DLD1 (cell line): ENCODE data around the gene CDK15.
"Not testable (repeated sequence)": the region's sequence is repeated elsewhere in the genome, so short reads cannot be mapped to it uniquely, and the experiment has no call there.

Source experiments
- in situ Hi-C: cut with HindIII; loops from 2 replicates; pipeline ENCODE4 v1.10.0; 2017; ENCODE audit warnings: low sequenced_read_pairs

The CDK15 gene

DNA sequence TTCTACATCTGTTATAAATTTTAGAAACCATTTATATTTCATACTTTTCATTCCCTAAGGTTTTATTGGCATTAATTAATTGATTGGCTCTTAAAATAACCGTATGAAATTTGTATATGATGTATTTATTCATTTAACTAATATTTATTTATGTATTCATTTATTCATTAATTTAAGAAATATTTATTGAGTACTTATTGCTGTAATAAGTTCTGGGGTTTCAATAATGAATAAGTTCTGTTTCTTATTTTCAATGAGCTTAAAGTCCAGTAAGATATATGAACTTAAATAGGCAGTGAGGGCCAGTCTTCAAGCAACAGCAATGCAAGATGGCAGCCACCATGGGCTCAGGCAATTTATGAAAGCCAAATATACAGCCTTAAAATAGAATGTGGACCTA is 17.9 kb downstream of the CDK15 start:
- in situ Hi-C loops = no loop called here

DNA sequence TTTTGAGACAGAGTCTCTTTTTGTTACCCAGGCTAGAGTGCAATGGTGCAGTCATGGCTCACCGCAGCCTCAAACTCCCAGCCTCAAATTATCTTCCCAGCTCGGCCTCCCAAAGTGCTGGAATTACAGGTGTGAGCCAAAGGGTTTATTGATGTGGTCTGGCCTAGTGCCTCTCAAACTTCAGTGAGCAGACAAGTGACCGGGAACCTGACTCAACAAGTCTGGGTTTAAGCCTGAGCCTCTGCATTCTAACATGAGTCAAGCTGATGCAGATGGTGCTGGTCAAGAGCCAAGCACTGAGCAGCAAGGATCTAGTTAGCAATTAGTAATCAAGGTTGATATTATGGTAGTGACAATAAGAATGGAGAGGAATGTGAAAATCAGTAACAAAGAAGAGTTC is 21.3 kb downstream of the CDK15 start:
- in situ Hi-C loops = no loop called here

DNA sequence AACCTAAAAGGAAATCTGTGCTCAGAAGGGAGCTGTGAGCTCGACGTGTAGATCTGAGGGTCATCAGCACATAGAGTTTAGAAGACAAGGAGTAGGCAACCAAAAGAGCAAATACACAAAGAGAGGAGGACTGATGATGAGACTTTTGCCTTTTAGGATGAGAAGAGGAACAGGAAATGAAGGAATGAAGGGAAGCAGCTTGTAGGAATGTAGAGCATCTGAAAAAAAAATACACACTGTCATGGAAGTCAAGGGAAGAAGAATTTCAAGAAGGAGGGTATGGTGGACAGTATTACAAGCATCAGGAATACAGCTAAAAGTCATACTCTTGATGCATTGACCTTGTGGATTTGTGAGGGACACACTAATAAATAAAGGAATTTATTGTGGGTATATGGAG is 21.9 kb downstream of the CDK15 start:
- in situ Hi-C loops = no loop called here

DNA sequence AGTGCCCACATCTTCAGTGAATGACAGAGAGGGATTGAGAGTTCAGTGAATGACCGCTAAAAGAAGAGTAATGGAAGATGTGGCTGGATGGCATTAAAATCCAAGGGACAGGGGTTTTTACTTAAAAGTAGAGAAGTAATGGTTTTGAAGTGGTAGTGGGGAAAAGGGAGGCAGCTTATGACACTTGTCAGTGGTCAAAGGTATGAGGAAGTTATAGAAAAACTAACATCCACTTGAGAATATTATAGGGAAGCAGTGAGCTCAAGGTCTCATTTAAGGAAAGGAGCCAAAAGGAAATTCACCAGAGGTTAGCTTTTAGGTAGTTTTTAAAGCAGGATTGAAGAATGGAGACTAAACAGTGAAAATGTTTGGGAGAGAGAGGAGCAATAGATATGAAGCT is 24.3 kb downstream of the CDK15 start:
- in situ Hi-C loops = no loop called here

DNA sequence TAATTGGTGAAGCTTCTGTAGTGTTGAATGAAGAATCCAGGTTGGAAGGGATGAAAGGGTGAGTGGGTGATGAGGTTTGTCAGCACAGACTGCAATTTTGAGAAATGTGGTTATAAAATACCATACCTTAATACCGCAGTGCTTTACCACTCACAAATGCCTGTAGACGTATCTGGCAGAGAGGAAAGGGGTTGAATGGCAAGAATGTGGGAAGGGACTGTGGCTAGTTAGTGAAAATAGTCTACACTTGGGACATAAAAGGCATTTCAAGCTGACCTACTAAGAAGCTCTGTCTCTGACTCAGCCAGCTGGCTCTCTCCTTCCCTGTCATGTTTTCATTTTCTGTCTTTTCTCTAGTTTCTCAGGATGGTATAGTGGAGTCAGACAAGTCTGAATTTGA is 25.1 kb downstream of the CDK15 start:
- in situ Hi-C loops = no loop called here

DNA sequence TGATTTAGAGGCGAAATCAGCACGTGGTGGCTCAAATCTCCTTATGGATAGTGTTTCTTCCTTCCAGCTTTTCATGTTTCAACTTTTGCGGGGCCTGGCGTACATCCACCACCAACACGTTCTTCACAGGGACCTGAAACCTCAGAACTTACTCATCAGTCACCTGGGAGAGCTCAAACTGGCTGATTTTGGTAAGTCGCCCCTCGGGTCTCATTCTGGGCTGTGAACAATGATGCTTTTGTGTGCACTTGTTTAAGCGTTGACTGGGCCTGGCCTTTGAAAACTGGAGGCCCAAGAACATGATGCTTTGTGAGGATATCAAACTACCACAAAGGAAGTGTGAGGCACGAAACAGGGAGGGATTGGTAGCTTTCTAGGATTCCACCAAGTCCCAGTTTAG is 27.4 kb downstream of the CDK15 start:
- in situ Hi-C loops = no loop called here

DNA sequence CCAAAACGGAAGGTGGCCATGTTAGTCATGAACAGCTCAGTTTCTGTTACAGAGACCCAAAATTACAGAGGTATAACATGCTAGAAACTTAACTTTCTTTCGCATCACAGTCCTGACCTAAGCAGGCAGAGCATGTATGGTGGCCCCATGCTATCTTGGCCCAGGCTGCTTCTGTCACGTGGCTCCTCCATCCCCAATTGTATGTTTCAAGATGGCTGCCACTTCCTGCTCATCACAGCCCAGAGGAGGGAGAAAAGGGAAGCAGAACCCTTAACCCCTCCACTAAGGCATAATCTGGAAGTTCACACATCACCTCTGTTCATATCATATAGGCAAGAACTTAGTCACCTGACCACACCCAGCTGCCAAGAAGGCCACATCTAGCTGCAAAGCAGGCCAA is 28.7 kb downstream of the CDK15 start:
- in situ Hi-C loops = no loop called here

DNA sequence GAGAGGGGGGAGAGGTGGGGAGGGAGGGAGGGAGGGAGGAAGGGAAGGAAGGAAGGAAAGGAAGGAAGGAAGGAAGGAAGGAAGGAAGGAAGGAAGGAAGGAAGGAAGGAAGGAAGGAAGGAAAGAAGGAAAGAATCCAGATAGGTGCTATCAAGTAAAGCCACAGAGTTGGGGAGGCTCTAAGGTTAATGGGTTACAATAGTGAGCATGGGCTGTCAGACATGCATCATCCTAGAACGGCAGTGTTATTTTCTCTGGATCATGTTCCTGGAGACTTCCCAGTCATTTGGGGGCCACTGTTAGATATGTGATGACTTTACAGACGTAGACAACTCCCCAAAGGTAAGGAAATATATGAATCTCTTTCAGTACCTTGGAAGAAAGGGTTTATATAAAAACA is 31.1 kb downstream of the CDK15 start:
- in situ Hi-C loops = no loop called here

DNA sequence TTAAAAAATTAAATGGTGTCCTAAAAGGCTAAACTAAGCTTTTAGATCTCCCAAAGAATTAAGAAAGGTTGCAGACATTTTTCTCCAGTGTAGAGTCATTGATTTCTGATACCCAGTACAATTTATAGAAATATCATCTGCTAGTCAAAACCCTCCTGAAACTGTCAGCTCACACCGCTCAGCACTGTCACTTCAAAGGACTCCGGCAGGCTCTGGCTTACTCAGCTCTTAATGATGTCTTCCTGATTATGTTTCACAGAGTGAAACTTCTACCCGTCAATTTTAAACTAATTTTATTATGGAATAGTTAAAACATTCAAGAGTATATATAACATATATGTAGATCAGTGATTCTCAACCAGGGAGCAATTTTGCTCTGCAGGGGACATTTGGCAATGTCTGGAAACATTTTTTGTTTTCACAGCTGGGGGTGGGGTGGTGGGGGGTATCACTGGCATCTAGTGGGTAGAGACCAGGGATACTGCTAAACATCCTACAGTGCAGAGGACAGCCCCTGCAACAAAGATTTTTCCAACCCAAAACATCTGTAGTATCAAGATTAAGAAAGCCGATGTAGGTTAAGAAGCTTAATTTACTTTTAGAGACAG is 31.6 kb downstream of the CDK15 start:
- in situ Hi-C loops = no loop called here

DNA sequence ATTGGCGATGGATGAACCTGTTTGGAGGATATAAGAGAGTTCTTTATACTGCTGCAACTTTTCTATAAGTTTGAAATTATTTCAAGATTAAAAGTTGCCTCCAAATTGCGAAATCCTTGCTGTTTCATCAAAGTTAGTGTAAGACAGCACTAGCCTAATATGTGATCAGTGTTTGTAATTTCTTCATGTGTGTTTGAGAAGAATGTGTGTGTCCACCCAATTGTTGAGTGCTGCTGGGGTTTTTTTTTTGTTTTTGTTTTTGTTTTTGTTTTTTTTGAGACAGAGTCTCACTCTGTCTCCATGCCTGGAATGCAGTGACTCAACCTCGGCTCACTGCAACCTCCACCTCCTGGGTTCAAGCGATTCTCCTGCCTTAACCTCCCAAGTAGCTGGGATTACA is 33.4 kb downstream of the CDK15 start:
- in situ Hi-C loops = no loop called here

DNA sequence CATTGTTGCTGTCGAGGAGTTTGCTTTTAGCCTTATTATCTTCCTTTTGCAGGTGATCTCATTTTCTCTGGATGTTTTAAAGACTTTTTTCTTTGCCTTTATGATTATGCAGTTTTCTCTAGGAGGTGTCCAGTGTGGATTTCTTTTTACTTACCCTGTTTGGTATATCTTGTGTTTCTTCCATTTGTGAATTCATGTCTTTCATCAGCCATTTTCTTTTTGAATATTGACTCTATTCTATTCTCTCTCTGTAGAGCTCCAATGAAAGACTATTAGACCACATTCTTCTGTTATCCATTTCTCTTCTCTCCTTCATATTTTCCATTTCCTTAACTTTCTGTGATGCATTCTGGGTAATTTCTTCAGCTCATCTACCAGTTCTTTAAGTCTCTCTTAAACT is 34.4 kb downstream of the CDK15 start:
- in situ Hi-C loops = no loop called here

DNA sequence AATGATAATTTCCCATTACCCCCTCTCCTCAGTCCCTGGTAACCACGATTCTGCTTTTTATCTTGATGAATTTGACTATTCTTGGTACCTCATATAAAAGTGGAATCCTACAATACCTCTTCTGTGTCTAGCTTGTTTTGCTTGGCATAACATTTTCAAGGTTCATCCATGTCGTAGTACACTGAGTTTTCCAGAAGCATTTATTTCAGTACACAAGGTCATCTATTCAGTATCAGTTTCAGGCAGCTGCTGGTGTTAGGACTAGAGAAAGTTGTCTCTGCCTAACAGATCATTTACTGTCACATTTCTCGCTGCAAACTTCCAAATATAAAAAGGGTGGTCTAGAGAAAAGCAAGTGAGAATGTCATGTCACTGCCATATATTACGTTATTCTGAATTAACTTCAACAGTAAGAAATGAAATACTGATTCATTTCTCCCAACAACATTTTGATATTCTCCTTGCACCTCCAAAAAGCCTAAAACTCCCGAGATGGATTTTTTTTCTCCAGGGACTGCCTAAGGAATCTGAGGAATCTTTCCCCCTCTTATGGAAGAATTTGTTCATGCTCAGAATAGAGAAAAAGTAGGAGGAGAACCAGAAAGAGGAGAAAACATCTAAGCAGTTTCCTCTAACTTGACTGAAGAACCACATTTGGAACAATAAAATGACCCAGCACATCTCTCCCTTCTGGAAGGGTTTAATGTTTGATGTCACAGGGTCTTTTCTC is 36.0 kb downstream of the CDK15 start:
- in situ Hi-C loops = no loop called here

DNA sequence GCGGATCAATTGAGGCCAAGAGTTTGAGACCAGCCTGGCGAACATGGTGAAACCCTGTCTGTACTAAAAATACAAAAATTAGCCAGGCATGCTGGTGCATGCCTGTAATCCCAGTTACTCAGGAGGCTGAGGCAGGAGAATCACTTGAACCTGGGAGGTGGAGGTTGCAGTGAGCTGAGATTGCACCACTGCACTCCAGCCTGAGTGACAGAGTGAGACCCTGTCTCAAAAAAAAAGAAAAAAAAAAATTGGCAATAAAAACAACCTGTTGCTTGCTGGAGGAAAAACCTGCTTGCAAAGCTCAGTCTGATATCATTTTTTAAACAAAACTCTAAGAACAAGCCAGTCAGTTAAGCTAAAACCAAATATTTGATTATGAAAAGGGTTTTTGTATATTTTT is 38.6 kb downstream of the CDK15 start:
- in situ Hi-C loops = not testable (repeated sequence)

DNA sequence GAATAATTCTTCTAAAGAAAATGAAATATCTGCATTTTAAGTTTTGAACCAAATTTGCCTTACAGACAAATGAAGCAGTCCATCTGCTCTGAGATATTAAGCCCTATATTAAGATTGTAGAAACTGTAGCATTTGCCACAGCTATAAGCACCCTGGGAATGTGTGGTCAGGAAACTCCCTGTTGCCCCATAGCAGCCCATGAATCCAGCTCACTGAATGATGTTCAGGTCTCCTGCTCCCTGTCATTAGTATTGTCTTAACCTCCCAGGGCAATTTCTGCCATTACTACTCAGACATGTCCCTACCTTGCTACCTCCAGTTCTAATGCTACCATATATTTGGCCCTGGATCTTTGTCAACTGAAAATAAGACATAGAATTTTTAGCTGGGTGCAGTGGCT is 41.1 kb downstream of the CDK15 start:
- in situ Hi-C loops = no loop called here

DNA sequence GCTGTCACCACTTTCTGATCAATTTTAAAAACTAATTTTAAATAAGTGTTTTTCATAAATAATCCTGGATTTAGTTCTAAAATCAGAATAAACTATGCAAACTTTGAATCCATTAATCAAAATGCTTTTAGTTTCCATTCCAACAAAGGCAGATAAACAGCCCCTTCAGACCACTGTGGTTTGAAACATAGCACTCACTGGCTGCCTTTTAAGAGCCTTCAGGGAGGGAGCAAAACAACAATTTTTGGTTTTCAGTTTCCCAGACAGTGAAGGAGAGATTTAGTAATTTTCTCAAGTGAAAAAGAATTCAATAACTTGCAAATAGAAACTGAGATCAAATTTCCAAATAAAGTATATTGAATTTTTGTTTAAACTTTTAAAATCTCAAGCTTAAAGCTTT is 46.1 kb downstream of the CDK15 start:
- in situ Hi-C loops = no loop called here

DNA sequence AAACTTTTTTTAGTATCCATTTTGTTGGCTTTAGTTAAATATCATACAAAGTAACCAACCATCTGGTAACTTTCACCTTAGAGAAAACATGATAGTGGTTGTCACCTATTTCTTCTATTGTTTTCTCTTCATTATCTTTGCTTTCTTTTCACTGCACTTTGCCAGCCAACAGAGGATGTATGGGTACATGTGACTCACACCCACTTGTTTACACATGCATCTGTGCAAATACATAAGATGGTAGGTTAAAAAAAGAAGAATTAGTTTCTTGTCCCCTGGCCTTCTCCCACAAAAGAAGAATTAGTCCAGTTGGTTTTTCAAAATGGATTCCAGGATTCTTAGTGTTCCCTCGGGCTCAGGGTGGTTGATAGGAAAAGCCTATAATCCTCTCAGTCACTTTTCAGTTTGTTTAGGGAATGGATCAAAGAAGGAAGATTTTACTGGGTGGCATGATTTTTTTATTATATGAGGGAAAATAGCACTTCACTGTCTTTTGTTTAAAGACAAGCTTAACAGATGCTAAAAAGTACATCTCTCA is 46.6 kb downstream of the CDK15 start:
- in situ Hi-C loops = no loop called here

DNA sequence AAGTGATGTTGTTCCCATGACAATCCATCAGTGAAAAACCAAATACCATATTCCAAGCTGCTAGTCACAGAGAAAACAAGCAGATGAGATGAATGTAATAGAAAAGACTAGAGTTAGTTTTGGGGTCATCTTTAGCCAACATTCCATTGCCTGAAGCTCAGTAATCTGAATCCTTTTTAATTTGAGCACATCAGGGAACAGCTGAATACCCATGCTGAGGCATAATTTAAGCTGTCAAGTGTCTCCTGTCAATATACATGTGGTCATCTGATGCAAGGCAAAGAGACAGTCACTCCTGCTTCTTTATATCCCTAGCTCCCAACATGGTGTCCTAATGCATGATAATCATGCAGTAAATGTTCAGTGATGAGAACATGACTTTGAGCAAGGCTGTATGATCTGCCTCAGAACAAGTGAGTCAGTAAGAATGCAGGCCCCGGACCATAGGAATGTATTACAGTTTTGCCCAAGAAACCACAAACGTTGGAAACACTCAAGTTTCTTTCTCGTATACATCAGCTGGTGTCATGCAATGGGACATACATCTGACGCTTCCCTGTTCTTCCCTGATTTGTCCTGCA is 48.0 kb downstream of the CDK15 start:
- in situ Hi-C loops = no loop called here

DNA sequence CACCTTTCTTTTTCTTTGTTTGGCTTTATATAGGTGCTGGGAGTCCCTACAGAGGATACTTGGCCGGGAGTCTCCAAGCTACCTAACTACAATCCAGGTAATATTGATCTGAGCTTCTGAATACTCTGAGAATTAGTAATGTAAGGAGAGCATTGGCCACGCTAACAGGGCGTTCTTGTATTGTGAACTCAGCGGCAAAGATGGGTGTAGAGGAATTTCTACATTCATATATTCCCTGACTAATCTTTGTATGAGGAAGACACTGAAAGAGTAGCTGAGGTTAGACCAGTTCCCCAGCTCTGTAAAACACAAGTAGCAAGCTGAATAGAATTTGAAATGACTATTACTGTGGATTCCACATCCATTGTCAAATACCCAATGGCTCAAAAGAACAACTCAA is 48.5 kb downstream of the CDK15 start:
- in situ Hi-C loops = no loop called here

DNA sequence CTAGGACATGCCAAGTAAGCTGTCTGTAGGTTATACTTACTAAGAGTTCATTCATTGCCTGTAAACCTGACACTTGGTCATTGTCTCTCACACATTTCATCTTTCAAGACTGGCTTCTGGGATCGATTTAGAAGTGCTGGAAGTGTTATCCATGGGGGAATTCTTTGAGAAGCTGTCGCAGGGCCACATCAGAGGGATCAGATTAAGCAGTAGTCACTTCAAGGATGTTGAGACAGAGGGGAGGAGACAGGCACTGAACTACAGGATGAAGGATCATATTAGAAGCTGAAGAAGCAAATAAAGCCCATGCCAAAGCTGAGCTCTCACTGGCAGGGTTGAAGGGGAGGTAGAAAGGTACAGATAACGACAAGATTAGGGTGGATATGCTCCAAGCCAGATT is 49.0 kb downstream of the CDK15 start:
- in situ Hi-C loops = no loop called here

DNA sequence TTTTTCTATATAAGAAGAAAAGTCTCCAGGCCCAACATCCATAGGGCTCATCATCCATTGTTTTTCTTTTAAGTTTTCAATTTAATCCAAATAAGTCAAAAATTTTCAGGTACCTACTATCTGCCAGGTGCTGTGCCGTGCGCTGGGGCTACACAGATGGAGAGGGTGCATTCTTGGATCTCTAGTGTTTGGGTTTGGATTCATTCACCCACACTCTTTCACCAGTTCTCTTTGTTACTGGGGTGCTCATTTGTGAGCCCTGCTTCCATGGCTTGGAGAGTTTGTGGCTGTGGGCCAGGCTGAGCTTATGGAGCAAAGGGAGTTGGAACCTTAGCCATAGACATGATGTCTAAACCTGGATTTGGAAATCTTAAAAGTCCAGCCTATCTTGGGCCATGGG is 51.0 kb downstream of the CDK15 start:
- in situ Hi-C loops = no loop called here

DNA sequence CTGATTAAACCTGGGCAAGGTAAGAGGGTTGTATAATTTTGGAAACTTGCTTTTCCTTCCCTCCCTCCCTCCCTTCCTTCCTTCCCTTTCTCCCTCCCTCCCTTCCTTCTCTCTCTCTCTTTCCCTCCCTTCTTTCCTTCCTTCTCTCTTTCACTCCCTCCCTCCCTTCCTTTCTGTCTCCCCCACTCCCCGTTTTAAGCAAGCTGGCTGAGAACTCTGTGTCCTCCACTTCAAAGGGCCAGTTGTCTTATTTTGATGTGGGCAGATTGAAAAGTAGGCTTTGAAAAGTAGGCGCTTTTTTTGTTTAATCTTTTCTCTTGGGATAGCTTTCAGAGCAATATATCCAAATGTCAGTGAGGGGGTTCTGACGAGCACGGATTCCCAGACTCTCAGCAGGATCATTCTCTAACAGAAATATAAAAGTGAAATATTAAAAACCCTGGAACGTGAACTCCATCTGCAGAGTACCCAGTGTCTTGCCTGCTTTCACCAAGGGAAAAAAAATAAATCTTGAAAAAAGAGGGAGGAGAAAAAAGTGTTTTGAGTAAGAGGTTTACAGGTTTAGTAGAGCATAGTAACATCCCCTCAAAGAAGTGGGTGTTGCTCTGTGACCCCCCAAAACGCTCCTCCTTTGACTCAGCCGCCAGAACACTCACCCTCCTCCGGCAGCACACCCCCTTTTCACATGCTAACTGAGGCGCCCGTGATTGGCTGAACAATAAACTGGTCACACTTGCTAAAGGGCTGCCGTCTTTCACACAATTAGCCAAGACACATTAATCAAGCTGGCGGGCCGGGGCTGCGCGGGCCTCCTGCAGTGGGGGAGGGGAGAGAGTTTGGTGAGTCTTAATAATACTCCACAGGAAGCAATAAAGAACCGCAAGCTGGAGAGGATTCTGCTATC is 52.2 kb downstream of the CDK15 start:
- in situ Hi-C loops = no loop called here
